Activated T-helper 1 cell treated with anti-CD3 and anti-CD28 coated beads, Interleukin-12 subunit alpha, Interleukin-12 subunit beta, Interleukin-2, Interleukin-4 antibody, amounts not matched to agents 30 ng/mL and 10 ng/mL and 1 ng/mL, durations not matched to agents 14 hours and 24 hours and 36 hours (primary cell): ENCODE data around the gene GABRR3. TPM values are rescaled to one million over a fixed set of nuclear protein-coding genes. Genes with fewer than 3 reads are reported as not detected.

Experiments used
- DNase-seq: peaks from one replicate; pipeline ENCODE4 v3.0.0; 2021; ENCODE audit warnings: low spot score
- H3K27ac Mint-ChIP-seq: one replicate; pipeline ENCODE4 v1.8.0; 2021; ENCODE audit warnings: mild to moderate bottlenecking, mixed read lengths
- H3K27me3 Mint-ChIP-seq: one replicate; pipeline ENCODE4 v1.8.0; 2022; ENCODE audit warnings: mild to moderate bottlenecking, moderate library complexity, mixed read lengths; ENCODE audit not compliant: insufficient read depth
- H3K36me3 Mint-ChIP-seq: one replicate; pipeline ENCODE4 v1.8.0; 2021; ENCODE audit warnings: low read depth, mixed read lengths
- H3K4me1 Mint-ChIP-seq: one replicate; pipeline ENCODE4 v1.8.0; 2021; ENCODE audit warnings: low read depth, mixed read lengths
- H3K4me3 Mint-ChIP-seq: one replicate; pipeline ENCODE4 v1.8.0; 2021; ENCODE audit warnings: mild to moderate bottlenecking, moderate library complexity, mixed read lengths
- H3K9me3 Mint-ChIP-seq: one replicate; pipeline ENCODE4 v1.8.0; 2021; ENCODE audit warnings: mixed read lengths
- intact Hi-C: fragments of 100-400 bp; cut with micrococcal nuclease; formaldehyde crosslinking; loops from one replicate; pipeline ENCODE4 v1.15.1; 2024
- total RNA-seq: library from RNA; stranded (reverse); gene quantifications from 2 replicates; pipeline ENCODE4 v1.2.3, GENCODE V29; 2022

GABRR3 gene
- total RNA-seq, 1 donor from 2014 or later = not detected

DNA sequence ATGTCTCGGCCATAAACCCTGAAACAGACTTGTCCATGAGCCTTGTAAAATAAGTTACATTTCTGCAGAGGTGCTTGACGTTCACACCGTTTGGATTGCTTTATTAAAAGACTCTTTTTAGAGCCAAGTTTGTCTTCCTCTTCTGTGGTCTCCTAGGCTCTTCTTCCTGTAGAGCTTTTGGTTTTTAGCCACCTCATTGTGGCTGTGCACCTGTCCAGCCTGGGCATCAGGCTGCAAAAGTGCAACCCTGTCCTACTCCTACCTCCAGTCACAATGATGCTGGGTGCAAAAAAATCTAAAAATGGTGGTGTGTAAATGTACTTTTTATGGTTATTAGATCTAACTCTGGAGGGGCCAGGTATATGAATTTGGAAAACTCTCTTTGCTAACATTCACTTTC lies 60.1 kb downstream of the GABRR3 start:
- intact Hi-C loops = loop anchor here (5.0 kb wide), 1 partner anchor 32 kb away; no protein-coding TSS in a partner anchor
- Mint-ChIP-seq H3K27me3 (no peaks in the 10 kb centered on the region), H3K27ac (peak overlapping the region; percentile 79), H3K4me1 (peaks cover 67% of the 10 kb centered on the region), H3K4me3 (peak overlapping the region; percentile 43), H3K36me3 (peaks cover 16% of the 10 kb centered on the region), H3K9me3 (peaks cover 5% of the 10 kb centered on the region)
- DNase-seq = no peak

DNA sequence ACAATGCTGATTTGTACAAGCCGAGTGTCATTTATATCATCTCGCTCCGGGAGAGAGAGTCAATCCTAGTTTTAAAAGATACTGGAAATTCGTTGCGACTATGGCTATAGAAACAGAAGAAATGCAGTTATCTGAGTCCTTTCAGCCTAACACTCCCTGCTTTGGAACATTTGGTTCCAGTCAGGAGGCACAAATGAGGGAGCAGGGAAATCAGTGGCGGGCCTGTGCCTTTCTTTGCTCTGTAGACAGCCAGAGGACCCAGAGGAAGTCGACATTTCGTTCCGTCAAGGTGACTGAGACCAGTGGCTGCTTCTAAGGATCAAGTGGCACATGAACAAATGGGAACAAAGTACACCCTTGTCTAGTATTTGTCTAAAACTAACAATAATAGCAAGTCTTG lies 62.1 kb downstream of the GABRR3 start:
- no peaks in the 10 kb centered on the region for H3K27me3 Mint-ChIP-seq
- H3K36me3 Mint-ChIP-seq = peaks cover 23% of the 10 kb centered on the region
- no peak for DNase-seq
- intact Hi-C loops = loop anchor here (1.0 to 5.0 kb wide), 3 partner anchors 8 to 209 kb away; partner anchors contain the start of gene ARL6
- H3K4me3 Mint-ChIP-seq = peak overlapping the region; percentile 77
- peaks cover 5% of the 10 kb centered on the region for H3K9me3 Mint-ChIP-seq
- H3K27ac Mint-ChIP-seq = peak overlapping the region; percentile 79
- peaks cover 83% of the 10 kb centered on the region for H3K4me1 Mint-ChIP-seq

DNA sequence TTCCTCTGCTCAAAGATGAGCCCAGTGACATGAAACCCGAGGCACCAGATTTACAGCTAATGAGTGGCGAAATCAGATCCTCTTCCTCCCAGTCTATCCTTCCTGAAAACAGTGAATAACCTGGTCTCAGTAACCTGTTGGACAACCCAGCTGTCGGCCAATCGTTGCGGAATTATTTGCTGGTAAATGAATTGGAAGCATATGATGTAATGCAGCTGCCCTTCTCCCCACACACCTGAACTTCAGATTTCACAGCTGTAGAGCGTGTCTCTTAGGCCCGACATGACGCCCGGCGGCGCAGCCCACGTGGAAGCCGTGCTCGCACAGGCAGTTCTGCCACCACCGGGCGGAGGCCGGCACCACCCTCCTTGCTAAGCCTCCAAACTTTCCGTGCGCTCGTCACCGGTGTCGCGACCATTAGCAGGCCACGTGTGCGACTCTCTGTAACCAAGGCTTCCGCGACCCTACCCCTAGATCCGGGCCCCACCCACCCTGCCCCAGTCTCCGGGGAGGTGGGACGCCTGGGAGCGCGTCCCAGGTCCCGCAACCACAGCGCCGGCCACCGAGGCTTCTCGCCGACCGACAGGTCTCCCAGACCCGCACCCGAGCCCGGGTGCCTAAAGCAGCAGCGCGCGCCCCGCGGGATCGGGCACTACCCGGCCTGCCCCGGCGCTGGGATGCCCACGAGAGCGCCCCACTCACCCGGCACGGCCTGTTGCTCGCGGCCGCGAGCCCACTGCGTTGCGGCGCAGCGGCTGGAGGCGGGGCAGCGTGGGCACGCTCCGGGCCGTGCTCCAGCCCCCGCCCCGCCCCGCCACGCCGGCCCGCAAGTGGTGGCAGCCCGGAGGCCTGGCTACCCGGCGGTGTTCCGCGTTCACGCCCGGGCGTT lies 63.2 kb downstream of the GABRR3 start, which contains the start of gene RIOX2:
Gene RIOX2, minus strand, starts transcription at position 753 of the 889 bp plus-strand sequence. CDS start 4,838 bp downstream, outside the sequence.
- peak; percentile 77 for DNase-seq
- peaks cover 5% of the 10 kb centered on the region for H3K9me3 Mint-ChIP-seq
- peak within 1 kb of the TSS; percentile 97 for H3K4me3 Mint-ChIP-seq
- H3K27me3 Mint-ChIP-seq = no peaks in the 10 kb centered on the region
- intact Hi-C loops = loop anchor here (1.0 to 5.0 kb wide), 7 partner anchors 9 to 208 kb away; partner anchors contain the start of genes ARL6 and CRYBG3
- peak within 1 kb of the TSS; percentile 99 for H3K27ac Mint-ChIP-seq
- peaks cover 92% of the 10 kb centered on the region for H3K4me1 Mint-ChIP-seq
- peaks cover 30% of the 10 kb centered on the region for H3K36me3 Mint-ChIP-seq

DNA sequence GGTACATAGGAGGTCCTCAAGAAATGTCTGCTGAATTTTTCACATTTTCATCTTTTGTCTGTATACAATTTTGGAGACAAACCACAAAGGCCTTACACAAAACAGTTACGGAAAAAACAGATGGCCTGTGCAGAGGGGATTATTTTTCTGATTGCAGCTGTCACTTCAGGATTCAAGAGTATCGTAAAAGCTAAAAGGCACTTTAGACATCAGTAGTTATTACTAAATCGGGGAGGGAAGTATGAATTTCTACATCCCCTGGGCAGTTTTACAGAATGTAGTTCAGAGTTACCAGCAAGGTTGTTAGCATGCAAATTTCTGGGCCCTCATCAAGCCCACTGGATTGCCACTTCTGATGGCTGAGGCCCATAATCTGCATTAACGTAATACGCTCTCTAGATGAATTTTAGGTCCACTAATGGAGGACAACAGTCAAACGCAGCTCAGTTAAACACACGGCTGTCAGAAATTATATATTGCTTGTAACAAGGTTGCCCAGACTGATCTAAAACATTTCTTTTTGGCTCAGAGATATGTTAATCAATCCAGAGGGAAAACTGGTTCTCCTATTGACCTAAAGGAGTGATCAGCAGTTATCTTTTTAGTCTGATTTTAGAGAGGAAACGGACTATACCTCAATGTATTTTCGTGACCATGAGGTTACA lies 64.0 kb downstream of the GABRR3 start:
- Mint-ChIP-seq H3K27ac (peak overlapping the region; percentile 99), H3K36me3 (peaks cover 37% of the 10 kb centered on the region), H3K9me3 (peaks cover 5% of the 10 kb centered on the region), H3K4me1 (peaks cover 95% of the 10 kb centered on the region), H3K27me3 (no peaks in the 10 kb centered on the region), H3K4me3 (peak overlapping the region; percentile 97)
- DNase-seq = no peak
- intact Hi-C loops = loop anchor here (1.0 to 5.0 kb wide), 5 partner anchors 36 to 178 kb away; partner anchors contain the start of gene CRYBG3

DNA sequence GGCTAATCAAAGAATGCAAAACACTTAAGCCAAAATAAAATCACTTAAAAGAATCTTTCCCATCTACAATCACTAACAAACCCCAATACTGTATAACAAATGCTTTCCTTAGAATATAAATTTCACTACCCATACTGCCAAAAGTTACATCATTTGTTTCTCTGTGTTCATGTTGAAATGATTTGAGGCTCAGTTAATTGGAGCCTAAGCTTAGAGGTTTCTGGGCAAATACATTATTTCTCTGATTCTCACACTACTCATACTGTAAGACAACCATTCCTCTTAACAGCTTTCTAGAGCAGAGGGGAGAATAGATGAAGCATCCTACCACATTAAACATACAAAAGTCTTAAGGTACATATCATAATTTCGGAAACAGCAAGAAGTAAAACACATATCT lies 65.0 kb downstream of the GABRR3 start:
- DNase-seq = no peak
- intact Hi-C loops = loop anchor here (2.0 to 5.0 kb wide), 2 partner anchors 37 to 69 kb away; no protein-coding TSS in a partner anchor
- H3K27ac Mint-ChIP-seq = peak overlapping the region; percentile 99
- H3K36me3 Mint-ChIP-seq = peaks cover 44% of the 10 kb centered on the region
- H3K9me3 Mint-ChIP-seq = peaks cover 5% of the 10 kb centered on the region
- peak overlapping the region; percentile 97 for H3K4me3 Mint-ChIP-seq
- peaks cover 93% of the 10 kb centered on the region for H3K4me1 Mint-ChIP-seq
- H3K27me3 Mint-ChIP-seq = no peaks in the 10 kb centered on the region

DNA sequence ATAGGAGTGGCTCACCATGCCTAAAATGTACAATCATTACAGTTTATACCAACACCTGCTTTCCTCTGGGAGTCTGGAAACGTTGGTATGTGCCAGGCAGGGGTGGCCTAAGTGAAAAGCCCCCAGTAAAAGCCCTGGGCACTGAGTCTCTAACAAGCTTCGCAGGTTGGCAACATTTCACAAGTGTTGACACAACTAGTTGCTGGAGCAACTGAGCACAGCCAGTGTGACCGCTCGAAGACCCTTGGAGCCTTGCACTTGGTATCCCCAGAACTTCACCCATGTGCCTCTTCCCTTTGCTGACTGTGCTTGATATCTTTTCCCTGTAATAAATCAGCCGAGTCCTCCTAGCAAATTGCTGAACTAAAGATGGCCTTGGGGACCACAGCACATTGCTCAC lies 65.6 kb downstream of the GABRR3 start:
- intact Hi-C loops = loop anchor here (2.0 kb wide), 2 partner anchors 13 to 19 kb away; no protein-coding TSS in a partner anchor
- H3K36me3 Mint-ChIP-seq = peaks cover 46% of the 10 kb centered on the region
- peak overlapping the region; percentile 99 for H3K27ac Mint-ChIP-seq
- H3K4me1 Mint-ChIP-seq = peaks cover 93% of the 10 kb centered on the region
- H3K27me3 Mint-ChIP-seq = no peaks in the 10 kb centered on the region
- no peaks in the 10 kb centered on the region for H3K9me3 Mint-ChIP-seq
- no peak for DNase-seq
- H3K4me3 Mint-ChIP-seq = peak overlapping the region; percentile 97

DNA sequence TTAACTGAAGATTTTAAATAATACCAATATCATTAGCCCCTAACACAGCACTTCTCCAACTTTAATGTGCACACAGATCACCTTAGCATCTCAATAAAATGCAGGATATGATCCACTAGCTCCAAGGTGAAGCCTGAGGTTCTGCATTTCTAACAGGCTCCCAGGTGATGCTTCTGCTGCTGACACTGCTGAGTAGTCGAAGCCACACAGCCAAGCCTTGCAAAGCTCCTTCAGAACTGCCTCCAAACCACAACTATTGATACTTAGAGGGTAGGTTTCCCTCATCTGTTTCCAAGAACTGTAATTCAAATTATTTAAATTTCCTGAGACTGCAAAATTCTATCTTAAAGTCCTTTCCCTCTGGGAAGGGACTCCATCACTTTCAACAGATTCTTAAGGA lies 66.7 kb downstream of the GABRR3 start:
- intact Hi-C loops = loop anchor here (2.0 kb wide), 2 partner anchors 14 to 18 kb away; no protein-coding TSS in a partner anchor
- Mint-ChIP-seq H3K4me3 (peak overlapping the region; percentile 97), H3K4me1 (peaks cover 91% of the 10 kb centered on the region), H3K9me3 (no peaks in the 10 kb centered on the region), H3K27me3 (no peaks in the 10 kb centered on the region), H3K27ac (peak overlapping the region; percentile 83), H3K36me3 (peaks cover 52% of the 10 kb centered on the region)
- peak; percentile 14 for DNase-seq

DNA sequence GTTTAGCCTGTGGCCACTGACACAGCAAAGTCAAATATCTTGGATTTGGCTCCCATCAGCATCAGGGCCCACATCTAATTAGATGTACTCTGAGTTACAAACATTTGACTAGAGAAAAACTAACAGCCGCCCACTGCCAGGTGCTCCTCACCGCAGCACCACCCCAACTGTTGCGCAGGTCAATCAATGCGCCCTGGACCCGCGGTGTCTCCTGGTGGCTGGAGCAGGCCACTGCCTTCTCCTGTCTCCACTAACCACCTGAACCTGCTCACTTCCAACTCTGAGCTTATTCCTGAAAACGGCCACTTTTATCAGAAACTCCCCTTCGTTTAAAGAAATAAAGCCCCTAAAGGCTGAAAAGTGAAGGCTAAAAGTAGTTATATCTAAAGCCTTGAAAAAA lies 67.1 kb downstream of the GABRR3 start:
- H3K4me1 Mint-ChIP-seq = peaks cover 87% of the 10 kb centered on the region
- peak overlapping the region; percentile 83 for H3K27ac Mint-ChIP-seq
- no peaks in the 10 kb centered on the region for H3K9me3 Mint-ChIP-seq
- H3K4me3 Mint-ChIP-seq = peak overlapping the region; percentile 97
- H3K27me3 Mint-ChIP-seq = no peaks in the 10 kb centered on the region
- peaks cover 51% of the 10 kb centered on the region for H3K36me3 Mint-ChIP-seq
- DNase-seq = no peak
- intact Hi-C loops = loop anchor here (2.0 kb wide), 2 partner anchors 15 to 17 kb away; no protein-coding TSS in a partner anchor

DNA sequence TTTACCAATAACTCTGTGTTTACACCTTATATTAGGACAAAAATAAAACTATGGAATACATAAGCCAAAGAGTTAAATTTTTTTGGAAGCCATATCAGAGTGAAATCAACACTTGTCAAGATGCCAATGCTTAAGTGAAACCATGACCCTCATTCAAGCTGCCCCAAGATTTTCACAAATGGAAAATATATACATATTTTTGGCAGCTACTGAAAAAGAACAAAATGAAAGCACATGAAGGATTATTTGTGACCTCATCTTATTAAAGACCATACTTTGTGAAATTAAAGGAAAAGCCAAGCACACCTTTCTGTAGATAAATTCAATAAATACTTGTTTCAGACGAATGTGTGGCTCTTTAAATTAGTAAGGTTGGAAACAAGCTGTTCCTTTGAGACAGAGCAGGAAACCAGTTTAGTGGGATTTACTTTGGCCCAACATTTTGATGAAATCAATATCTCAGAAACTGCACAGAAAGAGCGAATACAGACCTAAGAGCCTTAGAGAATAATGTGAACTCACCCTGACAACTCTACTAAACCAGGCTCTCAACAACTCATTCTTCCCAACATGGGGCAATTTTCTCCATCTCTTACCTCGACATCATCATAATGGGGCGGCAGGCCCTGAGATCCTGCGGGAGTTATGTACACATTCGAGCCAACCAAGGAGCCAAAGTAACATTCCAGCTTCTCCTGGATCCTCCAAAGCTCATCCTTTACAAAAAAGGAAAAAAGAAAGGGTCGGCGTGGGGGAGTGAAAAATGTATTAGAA lies 73.9 kb downstream of the GABRR3 start:
- Mint-ChIP-seq H3K4me1 (peaks cover 48% of the 10 kb centered on the region), H3K4me3 (no peak overlapping the region), H3K36me3 (peaks cover 55% of the 10 kb centered on the region), H3K9me3 (no peaks in the 10 kb centered on the region), H3K27ac (no peak overlapping the region), H3K27me3 (no peaks in the 10 kb centered on the region)
- DNase-seq = no peak
- intact Hi-C loops = no loop called here

DNA sequence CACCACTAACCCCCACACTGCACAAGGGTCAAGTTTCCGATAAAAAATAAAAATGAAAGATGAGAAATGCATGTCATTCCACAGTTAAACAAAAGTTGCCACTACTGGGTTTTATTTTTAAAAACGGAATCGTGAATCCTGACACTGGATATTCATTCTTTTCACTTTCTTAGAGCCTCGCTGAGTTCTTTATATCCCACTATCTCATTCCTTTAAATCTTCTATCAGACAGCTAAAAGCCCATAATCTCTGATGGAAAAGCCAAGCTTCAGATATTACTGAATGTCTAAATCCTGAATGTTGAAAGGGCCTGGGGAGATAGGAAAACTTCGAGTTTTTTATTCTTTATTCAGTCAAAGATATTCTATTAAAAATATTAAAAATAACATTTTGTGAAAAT lies 74.6 kb downstream of the GABRR3 start:
- no peak for DNase-seq
- Mint-ChIP-seq H3K36me3 (peaks cover 52% of the 10 kb centered on the region), H3K4me1 (peaks cover 48% of the 10 kb centered on the region), H3K27ac (no peak overlapping the region), H3K27me3 (no peaks in the 10 kb centered on the region), H3K9me3 (no peaks in the 10 kb centered on the region), H3K4me3 (no peak overlapping the region)
- intact Hi-C loops = no loop called here

DNA sequence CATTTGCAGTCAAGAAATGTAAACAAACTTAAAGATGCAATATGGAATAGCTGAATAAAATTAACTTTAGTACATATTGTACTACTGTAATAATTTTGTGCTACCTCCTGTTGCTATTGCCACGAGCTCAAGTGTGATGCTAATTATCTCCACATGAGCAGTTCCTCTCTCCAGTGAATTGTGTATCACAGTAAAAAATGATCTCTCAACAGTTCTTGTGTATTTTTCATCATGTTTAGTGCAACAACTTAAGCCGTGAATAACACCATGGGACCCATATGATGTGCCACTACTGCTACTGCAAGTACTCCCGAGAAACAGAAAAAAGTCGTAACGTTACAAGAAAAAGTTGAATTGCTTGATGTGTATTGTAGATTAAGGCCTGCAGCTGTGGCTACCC lies 75.2 kb downstream of the GABRR3 start:
- H3K27me3 Mint-ChIP-seq = no peaks in the 10 kb centered on the region
- intact Hi-C loops = no loop called here
- H3K9me3 Mint-ChIP-seq = no peaks in the 10 kb centered on the region
- peaks cover 53% of the 10 kb centered on the region for H3K36me3 Mint-ChIP-seq
- no peak for DNase-seq
- no peak overlapping the region for H3K27ac Mint-ChIP-seq
- no peak overlapping the region for H3K4me3 Mint-ChIP-seq
- peaks cover 50% of the 10 kb centered on the region for H3K4me1 Mint-ChIP-seq

DNA sequence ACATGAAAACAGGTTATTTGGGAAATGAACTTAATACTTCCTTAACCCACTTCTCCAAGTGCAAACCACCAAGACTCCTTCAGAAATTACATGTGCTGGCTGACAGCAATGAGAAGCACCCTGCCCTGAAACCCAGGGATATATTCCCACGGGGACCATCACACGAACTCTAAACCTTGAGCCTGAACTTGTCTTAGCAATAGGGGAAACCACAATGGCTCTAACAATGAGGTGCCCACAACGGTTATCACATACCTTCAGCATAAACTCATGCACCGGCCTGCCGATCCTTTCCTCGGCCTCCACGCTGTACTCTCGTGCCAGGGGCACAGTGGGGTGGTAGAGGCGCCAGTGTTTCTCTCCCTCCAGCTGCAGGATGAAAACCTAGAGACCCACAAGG lies 76.3 kb downstream of the GABRR3 start:
- Mint-ChIP-seq H3K27ac (no peak overlapping the region), H3K4me1 (peaks cover 49% of the 10 kb centered on the region), H3K4me3 (no peak overlapping the region), H3K9me3 (no peaks in the 10 kb centered on the region), H3K27me3 (no peaks in the 10 kb centered on the region), H3K36me3 (peaks cover 56% of the 10 kb centered on the region)
- intact Hi-C loops = no loop called here
- DNase-seq = no peak
